HepG2 (cell line): ENCODE results near the gene HES6. TPM values are rescaled to one million over a fixed set of nuclear protein-coding genes. Genes with fewer than 3 reads are reported as not detected.

Source experiments
- ATAC-seq: fragments of 200-7000 bp; cut with Tn5 transposase; 3 replicates; pipeline ENCODE4 v1.9.1; 2020; ENCODE audit warnings: mild to moderate bottlenecking, moderate library complexity
- BruUV-seq: library from RNA; stranded (reverse); fragments of 400-500 nt; replicated peaks from 2 replicates; lab custom pipeline; 2021; lab: Mats Ljungman, UMichigan
- CTCF ChIA-PET: fragments of 300-600 bp; formaldehyde crosslinking; extraction: SDS; loops from one replicate; lab custom pipeline; 2021; ENCODE audit warnings: low total read pairs, inconsistent platforms, low intra/inter-chr PET ratio; lab: Yijun Ruan, JAX
- POLR2A ChIA-PET: fragments of 350-600 bp; sonication (Branson Sonifier 250); formaldehyde crosslinking; loops from one replicate; lab custom pipeline; 2020; ENCODE audit warnings: antibody characterized with exemption, inconsistent platforms; lab: Yijun Ruan, JAX
- DNase-seq: peaks from one replicate; pipeline ENCODE4 v3.0.0-alpha.2; 2015; ENCODE audit warnings: low spot score
- FAIRE-seq: peaks from 3 replicates; lab custom pipeline; 2011; peaks lifted over from hg19 to GRCh38; lab: Jason Lieb, UNC
- H2AFZ ChIP-seq: one replicate; pipeline ENCODE4 v1.6.1; 2011; ENCODE audit warnings: low read length, inconsistent platforms
- H3K27ac ChIP-seq: fragments of 300-600 bp; 3 replicates; pipeline ENCODE4 v1.8.0; 2011; ENCODE audit warnings: mixed run types, mild to moderate bottlenecking, mixed read lengths, low read length, inconsistent platforms; ENCODE audit not compliant: insufficient read depth; ENCODE audit errors: extremely low read length
- H3K27me3 ChIP-seq, 2 experiments: fragments of 200-600 bp in 1 of 2; 2 replicates in 1 of 2; 3 replicates in 1 of 2; pipeline versions ENCODE4 v1.6.0 to v1.8.0; 2011; ENCODE audit warnings: low read length in 2 of 2, mild to moderate bottlenecking in 2 of 2, moderate library complexity in 2 of 2, inconsistent platforms in 1 of 2; ENCODE audit not compliant: insufficient read depth in 2 of 2, control insufficient read depth in 1 of 2
- H3K36me3 ChIP-seq, 2 experiments: fragments of 200-600 bp in 1 of 2; replicated peaks in 1 of 2; 2 replicates in 1 of 2; 3 replicates in 1 of 2; pipeline versions ENCODE4 v1.5.1 to v1.8.0; 2011; ENCODE audit warnings: low read length in 2 of 2, inconsistent platforms in 1 of 2; ENCODE audit not compliant: insufficient read depth in 2 of 2, control insufficient read depth in 1 of 2
- H3K4me1 ChIP-seq: 2 replicates; pipeline ENCODE4 v1.5.1; 2012; ENCODE audit warnings: low read length, inconsistent platforms; ENCODE audit not compliant: insufficient read depth
- H3K4me2 ChIP-seq: 2 replicates; pipeline ENCODE4 v1.6.0; 2011; ENCODE audit warnings: low read depth, low read length, inconsistent platforms
- H3K4me3 ChIP-seq, 3 experiments: fragments of 200-600 bp in 1 of 3; sonication (generic), shearing (Covaris generic) in 1 of 3; replicated peaks in 1 of 3; 2 replicates each; pipeline ENCODE4 v1.5.1; 2011 to 2016; ENCODE audit warnings: low read length in 3 of 3, inconsistent platforms in 2 of 3, low read depth in 2 of 3, mild to moderate bottlenecking in 2 of 3, control low read depth in 1 of 3, mixed read lengths in 1 of 3; ENCODE audit not compliant: insufficient read depth in 1 of 3
- H3K79me2 ChIP-seq: one replicate; pipeline ENCODE4 v1.6.1; 2011; ENCODE audit warnings: low read length, inconsistent platforms; ENCODE audit not compliant: insufficient read depth
- H3K9ac ChIP-seq: 2 replicates; pipeline ENCODE4 v1.6.0; 2011; ENCODE audit warnings: mild to moderate bottlenecking, low read depth, low read length, inconsistent platforms; ENCODE audit not compliant: insufficient read depth
- H3K9me3 ChIP-seq: 2 replicates; pipeline ENCODE4 v1.5.1; 2012; ENCODE audit warnings: mild to moderate bottlenecking, low read length
- H4K20me1 ChIP-seq: 2 replicates; pipeline ENCODE4 v1.6.0; 2011; ENCODE audit warnings: inconsistent platforms, mild to moderate bottlenecking, low read length, moderate library complexity; ENCODE audit not compliant: insufficient read depth
- BORCS8-MEF2B ChIP-seq: sonication (generic); formaldehyde crosslinking; IDR thresholded peaks from 2 replicates; pipeline ENCODE4 v1.8.0; 2022; ENCODE audit warnings: mild to moderate bottlenecking, missing genetic modification reagents
- ELF1 ChIP-seq: sonication (generic); formaldehyde crosslinking; IDR thresholded peaks from 2 replicates; pipeline ENCODE4 v1.4.0; 2020; ENCODE audit warnings: missing genetic modification reagents
- HCFC1 ChIP-seq: fragments of 150-350 bp; IDR thresholded peaks from 2 replicates; pipeline ENCODE4 v1.6.1; 2014; ENCODE audit warnings: low read depth, low read length
- SALL1 ChIP-seq: sonication (generic); formaldehyde crosslinking; IDR thresholded peaks from 2 replicates; pipeline ENCODE4 v1.8.0; 2022; ENCODE audit warnings: mild to moderate bottlenecking, missing genetic modification reagents
- SMARCE1 ChIP-seq: fragments of 450-650 bp; IDR thresholded peaks from 2 replicates; pipeline ENCODE4 v1.6.1; 2017; ENCODE audit warnings: borderline replicate concordance
- TP53 ChIP-seq: sonication (generic); formaldehyde crosslinking; conservative IDR thresholded peaks from 2 replicates; pipeline ENCODE4 v1.4.0; 2020; ENCODE audit warnings: missing genetic modification reagents
- ZNF234 ChIP-seq: sonication (generic); formaldehyde crosslinking; conservative IDR thresholded peaks from 2 replicates; pipeline ENCODE4 v1.5.1; 2020; ENCODE audit warnings: mild to moderate bottlenecking, missing genetic modification reagents
- ZNF274 ChIP-seq: sonication (generic); formaldehyde crosslinking; IDR thresholded peaks from 2 replicates; pipeline ENCODE4 v1.5.1; 2020; ENCODE audit warnings: mild to moderate bottlenecking, missing genetic modification reagents
- ZNF75D ChIP-seq: sonication (generic); formaldehyde crosslinking; IDR thresholded peaks from 2 replicates; pipeline ENCODE4 v1.8.1; 2023; ENCODE audit warnings: missing genetic modification reagents, mild to moderate bottlenecking, borderline replicate concordance
- ZNF792 ChIP-seq: IDR thresholded peaks from 2 replicates; pipeline ENCODE4 v1.6.1; 2016
- WGBS: methylation state at CpG from one replicate; pipeline ENCODE4 v1.1.6; 2017; ENCODE audit warnings: low lambda C conversion rate; 5-methylcytosine and 5-hydroxymethylcytosine counted together
- in situ Hi-C: cut with HindIII; loops from 2 replicates; pipeline ENCODE4 v1.10.0; 2017; ENCODE audit warnings: low pct_unique_long_range_greater_than_20kb; ENCODE audit not compliant: extremely low pct_ligation_motif_present
- intact Hi-C: fragments of 100-400 bp; cut with micrococcal nuclease; formaldehyde crosslinking; loops from one replicate; pipeline ENCODE4 v1.10.0; 2022; ENCODE audit not compliant: unreplicated experiment
- polyA plus RNA-seq, 8 experiments: library from polyadenylated mRNA; depleted of rRNA in 3 of 8; stranded (reverse) in 7 of 8; unstranded in 1 of 8; fragments of >200 nt; fragmentation: Illumina TruSeq in 4 of 8; extraction: Trizol in 4 of 8; gene quantifications; 2 replicates each; pipeline versions ENCODE4 v1.2.1 to v1.2.3, GENCODE V29; 2011 to 2016; ENCODE audit warnings: low read depth in 4 of 8, missing spikeins in 1 of 8, mixed read lengths in 1 of 8; ENCODE audit not compliant: insufficient read depth in 1 of 8
- total RNA-seq, 5 experiments: library from RNA; depleted of rRNA; stranded (reverse); fragments of >200 nt; fragmentation: Illumina TruSeq; extraction: Trizol; gene quantifications; 2 replicates each; pipeline ENCODE4 v1.2.3, GENCODE V29; 2016; ENCODE audit warnings: low read depth in 1 of 5
- TF ChIP-seq, protein P1 (sequence below): sonication (generic); formaldehyde crosslinking; IDR thresholded peaks from 2 replicates; pipeline ENCODE4 v1.4.0; 2020; ENCODE audit warnings: missing genetic modification reagents
- TF ChIP-seq, protein P2 (sequence below): sonication (generic); formaldehyde crosslinking; conservative IDR thresholded peaks from 2 replicates; pipeline ENCODE4 v1.4.0; 2020; ENCODE audit warnings: missing genetic modification reagents

The HES6 gene
- total and polyA plus RNA-seq, 2 of the 13 experiments (the other 11 are each of a cell fraction or from before 2014, with no cell fraction given) = 19.5 to 82.8 TPM

DNA sequence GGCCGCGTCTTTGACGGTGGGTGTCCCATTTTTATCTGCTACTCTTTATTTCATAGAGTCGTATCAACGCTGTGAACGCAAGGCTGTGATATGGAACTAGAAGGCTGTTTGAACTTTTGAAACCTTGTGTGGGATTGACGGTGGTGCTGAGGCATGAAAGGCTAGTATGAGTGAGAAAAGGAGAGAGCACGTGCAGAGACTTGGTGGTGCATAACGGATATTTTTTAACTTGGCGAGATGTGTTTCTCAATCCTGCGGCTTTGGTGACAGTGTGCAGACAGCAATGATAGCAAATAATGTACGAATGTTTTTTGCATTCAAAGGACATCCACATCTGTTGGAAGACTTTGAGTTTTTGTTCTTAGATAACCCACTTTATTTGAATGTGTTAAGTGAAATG is 6.2 kb downstream of the HES6 start:
- in situ Hi-C loops = no loop called here
- Histone ChIP-seq H3K9me3 (no peaks in the 10 kb centered on the region), H3K9ac (no peak overlapping the region), H3K4me1 (peaks cover 13% of the 10 kb centered on the region), H3K27me3 (peaks cover 0 to 22% of the 10 kb centered on the region in 2 experiments; a peak in 4 of 5 replicates), H3K4me2 (no peak overlapping the region), H2AFZ (no peak overlapping the region), H3K79me2 (no peaks in the 10 kb centered on the region), H3K27ac (no peak overlapping the region), H4K20me1 (no peaks in the 10 kb centered on the region), H3K4me3 (no peak overlapping the region), H3K36me3 (no peaks in the 10 kb centered on the region)
- CTCF ChIA-PET = no interaction called here
- TF ChIP-seq TP53 (CRISPR knock-in tag) (no peak), HCFC1 (no peak), ZNF75D (CRISPR knock-in tag) (no peak), SMARCE1 (no peak), BORCS8-MEF2B (no peak), ZNF274 (CRISPR knock-in tag) (no peak), ELF1 (CRISPR knock-in tag) (no peak), ZNF792 (CRISPR knock-in tag) (no peak), SALL1 (CRISPR knock-in tag) (no peak), ZNF234 (no peak)
- TF ChIP-seq, protein P1, sequence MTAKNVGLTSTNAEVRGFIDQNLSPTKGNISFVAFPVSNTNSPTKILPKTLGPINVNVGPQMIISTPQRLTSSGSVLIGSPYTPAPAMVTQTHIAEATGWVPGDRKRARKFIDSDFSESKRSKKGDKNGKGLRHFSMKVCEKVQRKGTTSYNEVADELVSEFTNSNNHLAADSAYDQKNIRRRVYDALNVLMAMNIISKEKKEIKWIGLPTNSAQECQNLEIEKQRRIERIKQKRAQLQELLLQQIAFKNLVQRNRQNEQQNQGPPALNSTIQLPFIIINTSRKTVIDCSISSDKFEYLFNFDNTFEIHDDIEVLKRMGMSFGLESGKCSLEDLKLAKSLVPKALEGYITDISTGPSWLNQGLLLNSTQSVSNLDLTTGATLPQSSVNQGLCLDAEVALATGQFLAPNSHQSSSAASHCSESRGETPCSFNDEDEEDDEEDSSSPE = no peak
- TF ChIP-seq, protein P2, sequence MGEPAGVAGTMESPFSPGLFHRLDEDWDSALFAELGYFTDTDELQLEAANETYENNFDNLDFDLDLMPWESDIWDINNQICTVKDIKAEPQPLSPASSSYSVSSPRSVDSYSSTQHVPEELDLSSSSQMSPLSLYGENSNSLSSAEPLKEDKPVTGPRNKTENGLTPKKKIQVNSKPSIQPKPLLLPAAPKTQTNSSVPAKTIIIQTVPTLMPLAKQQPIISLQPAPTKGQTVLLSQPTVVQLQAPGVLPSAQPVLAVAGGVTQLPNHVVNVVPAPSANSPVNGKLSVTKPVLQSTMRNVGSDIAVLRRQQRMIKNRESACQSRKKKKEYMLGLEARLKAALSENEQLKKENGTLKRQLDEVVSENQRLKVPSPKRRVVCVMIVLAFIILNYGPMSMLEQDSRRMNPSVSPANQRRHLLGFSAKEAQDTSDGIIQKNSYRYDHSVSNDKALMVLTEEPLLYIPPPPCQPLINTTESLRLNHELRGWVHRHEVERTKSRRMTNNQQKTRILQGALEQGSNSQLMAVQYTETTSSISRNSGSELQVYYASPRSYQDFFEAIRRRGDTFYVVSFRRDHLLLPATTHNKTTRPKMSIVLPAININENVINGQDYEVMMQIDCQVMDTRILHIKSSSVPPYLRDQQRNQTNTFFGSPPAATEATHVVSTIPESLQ (CRISPR knock-in tag) = no peak
- POLR2A ChIA-PET = interaction anchor here (0.5 to 1.8 kb wide), 9 partner anchors 10 to 823 kb away, joined by 3 to 8 read pairs (median 6); partner anchors contain the start of genes ILKAP and SCLY
- FAIRE-seq (no peak), ATAC-seq (no peak), DNase-seq (no peak)
- intact Hi-C loops = no loop called here
- WGBS = 67% methylated on average over 12 of the region's 12 CpGs
- no TSS peak for BruUV-seq
